Measurements from ENCODE around the gene RFTN2. TPM values are rescaled to one million over a fixed set of nuclear protein-coding genes. Genes with fewer than 3 reads are reported as not detected.
A peak's percentile ranks its signal among the peaks of the same experiment; 100 is the strongest.
"Not testable (repeated sequence)": the region's sequence is repeated elsewhere in the genome, so short reads cannot be mapped to it uniquely, and the experiment has no call there.

Gene RFTN2
- total RNA-seq, 3 donors from 2014 or later = 1.9 to 5.5 (median 2.0) TPM

GRCh38 chr2:197704434-197705120 lies 29.2 kb upstream of the RFTN2 start:
- no peaks in the 10 kb centered on the region for H3K9me3 ChIP-seq
- TF ChIP-seq, protein P1, sequence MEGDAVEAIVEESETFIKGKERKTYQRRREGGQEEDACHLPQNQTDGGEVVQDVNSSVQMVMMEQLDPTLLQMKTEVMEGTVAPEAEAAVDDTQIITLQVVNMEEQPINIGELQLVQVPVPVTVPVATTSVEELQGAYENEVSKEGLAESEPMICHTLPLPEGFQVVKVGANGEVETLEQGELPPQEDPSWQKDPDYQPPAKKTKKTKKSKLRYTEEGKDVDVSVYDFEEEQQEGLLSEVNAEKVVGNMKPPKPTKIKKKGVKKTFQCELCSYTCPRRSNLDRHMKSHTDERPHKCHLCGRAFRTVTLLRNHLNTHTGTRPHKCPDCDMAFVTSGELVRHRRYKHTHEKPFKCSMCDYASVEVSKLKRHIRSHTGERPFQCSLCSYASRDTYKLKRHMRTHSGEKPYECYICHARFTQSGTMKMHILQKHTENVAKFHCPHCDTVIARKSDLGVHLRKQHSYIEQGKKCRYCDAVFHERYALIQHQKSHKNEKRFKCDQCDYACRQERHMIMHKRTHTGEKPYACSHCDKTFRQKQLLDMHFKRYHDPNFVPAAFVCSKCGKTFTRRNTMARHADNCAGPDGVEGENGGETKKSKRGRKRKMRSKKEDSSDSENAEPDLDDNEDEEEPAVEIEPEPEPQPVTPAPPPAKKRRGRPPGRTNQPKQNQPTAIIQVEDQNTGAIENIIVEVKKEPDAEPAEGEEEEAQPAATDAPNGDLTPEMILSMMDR (IDR thresholded peaks at IDR 0.05) = no peak
- peak overlapping the region; percentile 76 for H3K4me3 ChIP-seq
- no peaks in the 10 kb centered on the region for H3K36me3 ChIP-seq (ENCODE audit: low read depth)
- no peak for DNase-seq
- ATAC-seq = peak; percentile 52
- H3K4me1 ChIP-seq (ENCODE audit: low read depth) = peaks cover 12% of the 10 kb centered on the region
- intact Hi-C loops (cut with DNase I, micrococcal nuclease) = no loop called here

- intact Hi-C loops (cut with DNase I, micrococcal nuclease) = no loop called here
- ATAC-seq (no peak), DNase-seq (no peak)
- no peaks in the 10 kb centered on the region for H3K36me3 ChIP-seq (ENCODE audit: low read depth)
- TF ChIP-seq, protein P1 (IDR thresholded peaks at IDR 0.05) = no peak
- no peaks in the 10 kb centered on the region for H3K9me3 ChIP-seq
- no peak overlapping the region for H3K4me3 ChIP-seq
- H3K4me1 ChIP-seq (ENCODE audit: low read depth) = no peaks in the 10 kb centered on the region
These were observed 25.6 kb upstream of the RFTN2 start for GRCh38 chr2:197700960-197701359.

GRCh38 chr2:197699724-197700123 lies 24.3 kb upstream of the RFTN2 start:
- H3K4me1 ChIP-seq (ENCODE audit: low read depth); DNase-seq; intact Hi-C loops (cut with DNase I, micrococcal nuclease); H3K4me3 ChIP-seq; H3K9me3 ChIP-seq; H3K36me3 ChIP-seq (ENCODE audit: low read depth); ATAC-seq: not testable (repeated sequence)

GRCh38 chr2:197696571-197696970 lies 21.2 kb upstream of the RFTN2 start:
- H3K4me3 ChIP-seq; H3K9me3 ChIP-seq; DNase-seq; H3K4me1 ChIP-seq (ENCODE audit: low read depth); intact Hi-C loops (cut with DNase I, micrococcal nuclease); H3K36me3 ChIP-seq (ENCODE audit: low read depth); ATAC-seq: not testable (repeated sequence)

DNA sequence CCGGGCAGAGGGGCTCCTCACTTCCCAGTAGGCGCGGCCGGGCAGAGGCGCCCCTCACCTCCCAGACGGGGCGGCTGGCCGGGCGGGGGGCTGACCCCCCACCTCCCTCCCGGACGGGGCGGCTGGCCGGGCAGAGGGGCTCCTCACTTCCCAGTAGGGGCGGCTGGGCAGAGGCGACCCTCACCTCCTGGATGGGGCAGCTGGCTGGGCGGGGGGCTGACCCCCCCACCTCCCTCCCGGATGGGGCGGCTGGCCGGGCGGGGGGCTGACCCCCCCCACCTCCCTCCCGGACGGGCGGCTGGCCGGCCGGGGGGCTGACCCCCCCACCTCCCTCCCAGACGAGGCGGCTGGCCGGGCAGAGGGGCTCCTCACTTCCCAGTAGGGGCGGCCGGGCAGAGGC lies 20.6 kb upstream of the RFTN2 start:
- H3K4me1 ChIP-seq (ENCODE audit: low read depth); H3K9me3 ChIP-seq; intact Hi-C loops (cut with DNase I, micrococcal nuclease); H3K36me3 ChIP-seq (ENCODE audit: low read depth); DNase-seq; ATAC-seq; H3K4me3 ChIP-seq: not testable (repeated sequence)

DNA sequence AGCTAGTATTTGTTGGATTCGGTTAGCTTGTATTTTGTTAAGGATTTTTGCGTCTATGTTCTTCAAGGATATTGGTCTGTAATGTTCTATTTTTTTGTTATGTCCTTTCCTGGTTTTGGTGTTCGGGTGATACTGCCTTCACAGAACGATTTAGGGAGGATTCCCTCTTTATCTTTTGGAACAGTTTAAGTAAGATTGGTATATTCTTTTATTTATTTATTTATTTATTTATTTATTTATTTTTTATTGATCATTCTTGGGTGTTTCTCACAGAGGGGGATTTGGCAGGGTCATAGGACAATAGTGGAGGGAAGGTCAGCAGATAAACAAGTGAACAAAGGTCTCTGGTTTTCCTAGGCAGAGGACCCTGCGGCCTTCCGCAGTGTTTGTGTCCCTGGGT lies 19.8 kb upstream of the RFTN2 start:
- H3K4me1 ChIP-seq (ENCODE audit: low read depth); ATAC-seq; H3K4me3 ChIP-seq; H3K36me3 ChIP-seq (ENCODE audit: low read depth); DNase-seq; intact Hi-C loops (cut with DNase I, micrococcal nuclease); H3K9me3 ChIP-seq: not testable (repeated sequence)

DNA sequence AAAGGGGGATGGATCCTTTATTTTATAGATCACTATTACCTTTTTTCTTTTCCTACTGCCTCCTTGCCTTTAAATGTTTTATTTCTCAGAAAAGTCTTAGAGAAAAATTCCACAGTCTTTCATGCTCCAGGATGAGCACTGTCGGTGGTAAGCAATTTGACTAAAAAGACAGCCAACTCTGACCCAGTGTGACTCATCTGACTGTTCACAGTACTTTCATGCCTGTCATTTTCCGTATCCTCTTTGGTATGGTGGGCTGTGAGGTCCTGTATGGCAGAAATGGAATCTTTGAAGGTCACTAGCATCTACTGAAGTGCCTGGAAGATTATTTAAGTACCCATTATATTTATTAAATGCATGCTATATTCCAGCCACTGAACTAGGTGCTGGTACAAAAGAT lies 2.1 kb upstream of the RFTN2 start:
- DNase-seq (no peak), ATAC-seq (no peak)
- Histone ChIP-seq H3K36me3 (ENCODE audit: low read depth) (no peaks in the 10 kb centered on the region), H3K4me1 (ENCODE audit: low read depth) (no peaks in the 10 kb centered on the region), H3K9me3 (no peaks in the 10 kb centered on the region), H3K4me3 (no peak overlapping the region)
- intact Hi-C loops (cut with DNase I, micrococcal nuclease) = no loop called here
- TF ChIP-seq, protein P1 (IDR thresholded peaks at IDR 0.05) = no peak

DNA sequence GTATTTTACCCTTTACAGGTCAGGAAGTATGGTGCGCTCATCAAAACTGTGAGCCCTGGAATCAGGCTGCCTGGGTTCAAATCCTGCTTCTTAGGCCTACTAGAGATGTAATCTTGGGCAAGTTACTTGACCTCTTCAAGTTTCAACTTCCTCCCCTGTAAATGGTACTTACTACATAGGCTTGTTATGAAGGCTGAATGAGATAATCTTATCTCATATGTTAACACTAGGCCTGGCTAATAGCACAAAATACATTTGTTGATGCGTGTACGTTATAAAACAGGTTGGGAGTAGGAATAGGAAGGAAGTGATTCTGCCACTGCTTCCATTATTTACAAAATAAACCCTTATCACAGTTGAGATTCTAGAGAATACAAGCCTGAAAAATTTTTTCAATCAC lies 1.7 kb upstream of the RFTN2 start:
- intact Hi-C loops (cut with DNase I, micrococcal nuclease) = no loop called here
- Histone ChIP-seq H3K4me3 (no peak overlapping the region), H3K4me1 (ENCODE audit: low read depth) (no peaks in the 10 kb centered on the region), H3K36me3 (ENCODE audit: low read depth) (no peaks in the 10 kb centered on the region), H3K9me3 (no peaks in the 10 kb centered on the region)
- TF ChIP-seq, protein P1 (IDR thresholded peaks at IDR 0.05) = no peak
- DNase-seq (no peak), ATAC-seq (no peak)
